ENCODE data around the gene THSD4. TPM values are rescaled to one million over a fixed set of nuclear protein-coding genes. Genes with fewer than 3 reads are reported as not detected.
A peak's percentile ranks its signal among the peaks of the same experiment; 100 is the strongest.

THSD4 gene
- total RNA-seq, 1 donor from 2014 or later: 2.5 TPM

GRCh38 chr15:71107501-71107815, 7.8 kb upstream of the THSD4 start:
- TF ChIP-seq, protein P1, sequence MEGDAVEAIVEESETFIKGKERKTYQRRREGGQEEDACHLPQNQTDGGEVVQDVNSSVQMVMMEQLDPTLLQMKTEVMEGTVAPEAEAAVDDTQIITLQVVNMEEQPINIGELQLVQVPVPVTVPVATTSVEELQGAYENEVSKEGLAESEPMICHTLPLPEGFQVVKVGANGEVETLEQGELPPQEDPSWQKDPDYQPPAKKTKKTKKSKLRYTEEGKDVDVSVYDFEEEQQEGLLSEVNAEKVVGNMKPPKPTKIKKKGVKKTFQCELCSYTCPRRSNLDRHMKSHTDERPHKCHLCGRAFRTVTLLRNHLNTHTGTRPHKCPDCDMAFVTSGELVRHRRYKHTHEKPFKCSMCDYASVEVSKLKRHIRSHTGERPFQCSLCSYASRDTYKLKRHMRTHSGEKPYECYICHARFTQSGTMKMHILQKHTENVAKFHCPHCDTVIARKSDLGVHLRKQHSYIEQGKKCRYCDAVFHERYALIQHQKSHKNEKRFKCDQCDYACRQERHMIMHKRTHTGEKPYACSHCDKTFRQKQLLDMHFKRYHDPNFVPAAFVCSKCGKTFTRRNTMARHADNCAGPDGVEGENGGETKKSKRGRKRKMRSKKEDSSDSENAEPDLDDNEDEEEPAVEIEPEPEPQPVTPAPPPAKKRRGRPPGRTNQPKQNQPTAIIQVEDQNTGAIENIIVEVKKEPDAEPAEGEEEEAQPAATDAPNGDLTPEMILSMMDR (IDR thresholded peaks at IDR 0.05; ENCODE audit: insufficient read depth, low read depth, low read length): no peak
- no peak for TF ChIP-seq EZH2 (IDR thresholded peaks at IDR 0.05; ENCODE audit: insufficient read depth, low read length)
- Histone ChIP-seq H3K27ac (ENCODE audit: low read depth, low read length) (no peak overlapping the region), H3K27me3 (ENCODE audit: insufficient read depth, low read length) (no peaks in the 10 kb centered on the region), H3K9me3 (ENCODE audit: insufficient read depth, low read depth, low read length) (no peaks in the 10 kb centered on the region), H4K20me1 (ENCODE audit: insufficient read depth, low read length) (no peaks in the 10 kb centered on the region), H3K4me1 (ENCODE audit: insufficient read depth, low read length) (peaks cover 4% of the 10 kb centered on the region), H3K4me3 (ENCODE audit: insufficient read depth, low read depth, low read length) (no peak overlapping the region), H2AFZ (ENCODE audit: low read depth, low read length) (no peak overlapping the region), H3K4me2 (ENCODE audit: low read length) (no peak overlapping the region), H3K36me3 (ENCODE audit: insufficient read depth, low read length) (no peaks in the 10 kb centered on the region), H3K9ac (ENCODE audit: low read length) (no peak overlapping the region), H3K79me2 (ENCODE audit: insufficient read depth, low read length) (no peaks in the 10 kb centered on the region)
- DNase-seq (ENCODE audit: low read depth) (no peak), FAIRE-seq (no peak)
- no peak overlapping the region for H3K27ac Mint-ChIP-seq (ENCODE audit: unreplicated experiment)
- no peak overlapping the region for H3K4me3 Mint-ChIP-seq (ENCODE audit: unreplicated experiment)
- H3K36me3 Mint-ChIP-seq (ENCODE audit: low read depth, unreplicated experiment): no peaks in the 10 kb centered on the region
- peaks cover 24% of the 10 kb centered on the region for H3K4me1 Mint-ChIP-seq (ENCODE audit: low read depth, unreplicated experiment)
- no peaks in the 10 kb centered on the region for H3K9me3 Mint-ChIP-seq (ENCODE audit: unreplicated experiment)
- peaks cover 2% of the 10 kb centered on the region for H3K27me3 Mint-ChIP-seq (ENCODE audit: low read depth, unreplicated experiment)

GRCh38 chr15:71109130-71109529, 6.1 kb upstream of the THSD4 start:
- Mint-ChIP-seq H3K27me3 (ENCODE audit: low read depth, unreplicated experiment) (peaks cover 2% of the 10 kb centered on the region), H3K4me1 (ENCODE audit: low read depth, unreplicated experiment) (peaks cover 21% of the 10 kb centered on the region)
- no peak overlapping the region for H2AFZ ChIP-seq (ENCODE audit: low read depth, low read length)

DNA sequence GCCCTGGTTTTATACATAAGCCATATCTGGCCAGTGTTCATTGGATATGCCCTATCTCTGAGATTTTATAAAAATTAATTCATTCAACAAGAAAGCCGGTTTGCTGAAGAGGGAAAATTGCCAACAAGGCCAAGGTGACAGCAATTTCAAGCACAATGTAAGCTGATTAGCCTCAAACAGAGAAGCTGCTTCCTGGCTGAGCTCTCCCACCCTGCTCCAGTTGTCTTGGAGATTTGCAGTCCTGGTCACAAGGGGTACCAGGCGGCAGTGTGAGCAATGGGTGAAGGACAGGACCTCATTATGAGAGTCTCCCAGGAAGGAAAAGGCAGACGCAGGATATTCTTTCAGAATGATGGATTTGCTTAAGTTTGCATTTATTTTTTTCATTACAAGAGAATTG, 5.4 kb upstream of the THSD4 start:
- H3K36me3 Mint-ChIP-seq (ENCODE audit: low read depth, unreplicated experiment): no peaks in the 10 kb centered on the region
- peaks cover 2% of the 10 kb centered on the region for H3K27me3 Mint-ChIP-seq (ENCODE audit: low read depth, unreplicated experiment)
- TF ChIP-seq, protein P1 (IDR thresholded peaks at IDR 0.05; ENCODE audit: insufficient read depth, low read depth, low read length): no peak
- TF ChIP-seq EZH2 (IDR thresholded peaks at IDR 0.05; ENCODE audit: insufficient read depth, low read length): no peak
- H3K4me1 Mint-ChIP-seq (ENCODE audit: low read depth, unreplicated experiment): peaks cover 21% of the 10 kb centered on the region
- no peak for FAIRE-seq
- no peaks in the 10 kb centered on the region for H3K9me3 ChIP-seq (ENCODE audit: insufficient read depth, low read depth, low read length)
- H3K4me2 ChIP-seq (ENCODE audit: low read length): no peak overlapping the region
- no peak for DNase-seq (ENCODE audit: low read depth)
- no peaks in the 10 kb centered on the region for H3K79me2 ChIP-seq (ENCODE audit: insufficient read depth, low read length)
- H3K4me1 ChIP-seq (ENCODE audit: insufficient read depth, low read length): peaks cover 6% of the 10 kb centered on the region
- H4K20me1 ChIP-seq (ENCODE audit: insufficient read depth, low read length): no peaks in the 10 kb centered on the region
- H3K27ac Mint-ChIP-seq (ENCODE audit: unreplicated experiment): no peak overlapping the region
- H3K27ac ChIP-seq (ENCODE audit: low read depth, low read length): no peak overlapping the region
- no peaks in the 10 kb centered on the region for H3K9me3 Mint-ChIP-seq (ENCODE audit: unreplicated experiment)
- H3K27me3 ChIP-seq (ENCODE audit: insufficient read depth, low read length): no peaks in the 10 kb centered on the region
- H3K36me3 ChIP-seq (ENCODE audit: insufficient read depth, low read length): no peaks in the 10 kb centered on the region
- no peak overlapping the region for H2AFZ ChIP-seq (ENCODE audit: low read depth, low read length)
- H3K4me3 Mint-ChIP-seq (ENCODE audit: unreplicated experiment): no peak overlapping the region
- no peak overlapping the region for H3K4me3 ChIP-seq (ENCODE audit: insufficient read depth, low read depth, low read length)
- H3K9ac ChIP-seq (ENCODE audit: low read length): no peak overlapping the region

More at GRCh38 chr15:71109130-71109529, 6.1 kb upstream of the THSD4 start:
- TF ChIP-seq, protein P1 (IDR thresholded peaks at IDR 0.05; ENCODE audit: insufficient read depth, low read depth, low read length): peak; percentile 32
- TF ChIP-seq EZH2 (IDR thresholded peaks at IDR 0.05; ENCODE audit: insufficient read depth, low read length): no peak
- Mint-ChIP-seq H3K27ac (ENCODE audit: unreplicated experiment) (no peak overlapping the region), H3K9me3 (ENCODE audit: unreplicated experiment) (no peaks in the 10 kb centered on the region), H3K4me3 (ENCODE audit: unreplicated experiment) (no peak overlapping the region), H3K36me3 (ENCODE audit: low read depth, unreplicated experiment) (no peaks in the 10 kb centered on the region)
- FAIRE-seq: peak; percentile 76
- no peak overlapping the region for H3K4me2 ChIP-seq (ENCODE audit: low read length)
- no peak overlapping the region for H3K4me3 ChIP-seq (ENCODE audit: insufficient read depth, low read depth, low read length)
- H3K4me1 ChIP-seq (ENCODE audit: insufficient read depth, low read length): peaks cover 4% of the 10 kb centered on the region
- no peak overlapping the region for H3K27ac ChIP-seq (ENCODE audit: low read depth, low read length)
- H3K9me3 ChIP-seq (ENCODE audit: insufficient read depth, low read depth, low read length): no peaks in the 10 kb centered on the region
- no peak overlapping the region for H3K9ac ChIP-seq (ENCODE audit: low read length)
- no peaks in the 10 kb centered on the region for H3K79me2 ChIP-seq (ENCODE audit: insufficient read depth, low read length)
- no peaks in the 10 kb centered on the region for H4K20me1 ChIP-seq (ENCODE audit: insufficient read depth, low read length)
- no peaks in the 10 kb centered on the region for H3K36me3 ChIP-seq (ENCODE audit: insufficient read depth, low read length)
- no peaks in the 10 kb centered on the region for H3K27me3 ChIP-seq (ENCODE audit: insufficient read depth, low read length)
- DNase-seq (ENCODE audit: low read depth): peak; percentile 65
